Endothelial cell of umbilical vein (primary cell): Measurements from ENCODE around the gene DUOX2. TPM values are rescaled to one million over a fixed set of nuclear protein-coding genes. Genes with fewer than 3 reads are reported as not detected.

Experiments
- BruUV-seq: library from RNA; stranded (reverse); fragments of 400-500 nt; replicated peaks from 2 replicates; lab custom pipeline; 2021; lab: Mats Ljungman, UMichigan
- CTCF ChIA-PET: fragments of 300-600, 350-600 bp; sonication (Branson Sonifier 250); formaldehyde crosslinking; loops from one replicate; lab custom pipeline; 2021; ENCODE audit warnings: antibody characterized with exemption, inconsistent platforms; lab: Charles Lee
- POLR2A ChIA-PET: fragments of 300-600, 350-600 bp; sonication (Branson Sonifier 250); formaldehyde crosslinking; loops from one replicate; lab custom pipeline; 2021; ENCODE audit warnings: antibody characterized with exemption, inconsistent platforms; lab: Charles Lee
- DNase-seq: peaks from one replicate; pipeline ENCODE4 v3.0.0-alpha.2; 2011; ENCODE audit warnings: low read depth, low spot score
- FAIRE-seq: peaks from 2 replicates; lab custom pipeline; 2011; peaks lifted over from hg19 to GRCh38; lab: Jason Lieb, UNC
- H2AFZ ChIP-seq: 2 replicates; pipeline ENCODE4 v1.6.0; 2012; ENCODE audit warnings: low read depth, low read length, control low read depth, inconsistent platforms
- H3K27ac ChIP-seq: 2 replicates; pipeline ENCODE4 v1.5.1; 2011; ENCODE audit warnings: low read depth, mild to moderate bottlenecking, control low read depth, low read length, moderate library complexity; ENCODE audit not compliant: insufficient read depth
- H3K27me3 ChIP-seq, 2 experiments: 2 replicates each; pipeline versions ENCODE4 v1.6.0 to v1.6.1; 2011; ENCODE audit warnings: low read length in 2 of 2, mixed read lengths in 1 of 2; ENCODE audit not compliant: control insufficient read depth in 2 of 2, insufficient read depth in 2 of 2
- H3K36me3 ChIP-seq, 2 experiments: 2 replicates in 1 of 2; 3 replicates in 1 of 2; pipeline ENCODE4 v1.5.1; 2011; ENCODE audit warnings: low read length in 2 of 2, mild to moderate bottlenecking in 1 of 2, moderate library complexity in 1 of 2; ENCODE audit not compliant: control insufficient read depth in 2 of 2, insufficient read depth in 2 of 2; ENCODE audit errors: extremely low read depth in 1 of 2
- H3K4me1 ChIP-seq: 3 replicates; pipeline ENCODE4 v1.5.1; 2011; ENCODE audit warnings: mild to moderate bottlenecking, low read length; ENCODE audit not compliant: control insufficient read depth, insufficient read depth; ENCODE audit errors: extremely low read depth
- H3K4me2 ChIP-seq: 2 replicates; pipeline ENCODE4 v1.6.1; 2011; ENCODE audit warnings: low read length, control low read depth, mixed read lengths; ENCODE audit not compliant: insufficient read depth
- H3K4me3 ChIP-seq, 3 experiments: fragments of 200-600 bp in 1 of 3; sonication (generic), shearing (Covaris generic) in 1 of 3; replicated peaks in 1 of 3; 2 replicates each; pipeline ENCODE4 v1.5.1; 2011 to 2016; ENCODE audit warnings: control low read depth in 3 of 3, low read length in 3 of 3, mild to moderate bottlenecking in 2 of 3, inconsistent platforms in 1 of 3, low read depth in 1 of 3, moderate library complexity in 1 of 3; ENCODE audit not compliant: insufficient read depth in 1 of 3
- H3K79me2 ChIP-seq: 2 replicates; pipeline ENCODE4 v1.6.0; 2012; ENCODE audit warnings: low read length, inconsistent platforms; ENCODE audit not compliant: control insufficient read depth, insufficient read depth
- H3K9ac ChIP-seq: replicated peaks from 2 replicates; pipeline ENCODE3; 2011; ENCODE audit warnings: low read length, control low read depth; ENCODE audit not compliant: insufficient read depth; ENCODE audit errors: extremely low read depth
- H3K9me1 ChIP-seq: replicated peaks from 3 replicates; pipeline ENCODE4 v1.6.0; 2011; ENCODE audit warnings: mild to moderate bottlenecking, low read length; ENCODE audit not compliant: control insufficient read depth, insufficient read depth; ENCODE audit errors: extremely low read depth
- H3K9me3 ChIP-seq: replicated peaks from 2 replicates; pipeline ENCODE4 v1.5.1; 2012; ENCODE audit warnings: low read length, inconsistent platforms; ENCODE audit not compliant: control insufficient read depth, insufficient read depth
- H4K20me1 ChIP-seq: replicated peaks from 2 replicates; pipeline ENCODE3; 2011; ENCODE audit warnings: mild to moderate bottlenecking, low read length; ENCODE audit not compliant: control insufficient read depth, insufficient read depth; ENCODE audit errors: extremely low read depth
- EZH2 ChIP-seq: IDR thresholded peaks from 2 replicates; pipeline ENCODE4 v1.6.1; 2012; ENCODE audit warnings: borderline replicate concordance, low read depth, mild to moderate bottlenecking, moderate library complexity, low read length, inconsistent platforms; ENCODE audit not compliant: severe bottlenecking
- FOS ChIP-seq: IDR thresholded peaks from 2 replicates; pipeline ENCODE4 v1.6.1; 2011; ENCODE audit warnings: mild to moderate bottlenecking, low read length, moderate library complexity, borderline replicate concordance; ENCODE audit not compliant: insufficient read depth
- MAX ChIP-seq: IDR thresholded peaks from 2 replicates; pipeline ENCODE4 v1.6.1; 2011; ENCODE audit not compliant: insufficient read depth, insufficient read length
- POLR2AphosphoS5 ChIP-seq: IDR thresholded peaks from 2 replicates; pipeline ENCODE4 v1.6.1; 2012; ENCODE audit warnings: low read depth, mild to moderate bottlenecking, control low read depth, low read length, moderate library complexity; ENCODE audit not compliant: insufficient read depth
- dilution Hi-C: fragments of 300-500 bp; cut with MboI; formaldehyde crosslinking; loops from one replicate; pipeline ENCODE4 v1.15.0; 2019; ENCODE audit warnings: low sequenced_read_pairs; ENCODE audit not compliant: extremely low pct_ligation_motif_present
- intact Hi-C: fragments of 100-400 bp; cut with micrococcal nuclease; formaldehyde crosslinking; loops from one replicate; pipeline ENCODE4 v1.10.0; 2022
- polyA plus RNA-seq, 4 experiments: library from polyadenylated mRNA; depleted of rRNA in 3 of 4; stranded (reverse) in 3 of 4; unstranded in 1 of 4; fragments of >200 nt; gene quantifications; 2 replicates each; pipeline versions ENCODE4 v1.2.1 to v1.2.3, GENCODE V29; 2011 to 2012; ENCODE audit warnings: missing spikeins in 1 of 4
- total RNA-seq: library from RNA; stranded (reverse); gene quantifications from 2 replicates; pipeline ENCODE4 v1.2.3, GENCODE V29; 2021

DUOX2 gene
- total and polyA plus RNA-seq, 2 donors (not counting 3 experiments of a cell fraction or from before 2014, with no cell fraction given), result 0.01 TPM; not detected in 1

- CTCF ChIA-PET, result interaction anchor here (1.2 to 3.0 kb wide), 4 partner anchors 9 to 148 kb away, joined by 4 to 45 read pairs (median 9); no protein-coding TSS in a partner anchor
- no TSS peak for BruUV-seq
- H3K4me2 ChIP-seq, result no peak overlapping the region
- FAIRE-seq (no peak), DNase-seq (no peak)
- H3K27ac ChIP-seq, result no peak overlapping the region
- TF ChIP-seq EZH2 (peak; percentile 91), MAX (no peak)
- H3K4me1 ChIP-seq, result peaks cover 4% of the 10 kb centered on the region
- POLR2A ChIA-PET, result no interaction called here
- H4K20me1 ChIP-seq, result no peaks in the 10 kb centered on the region
- H3K4me3 ChIP-seq, result no peak overlapping the region
- no peaks in the 10 kb centered on the region for H3K36me3 ChIP-seq
- H3K79me2 ChIP-seq, result no peaks in the 10 kb centered on the region
- H3K27me3 ChIP-seq, result peaks cover 61% of the 10 kb centered on the region in 2 experiments
- no peaks in the 10 kb centered on the region for H3K9me1 ChIP-seq
- intact Hi-C loops, result loop anchor here (5.0 kb wide), 3 partner anchors 79 to 264 kb away; no protein-coding TSS in a partner anchor
- H3K9me3 ChIP-seq, result no peaks in the 10 kb centered on the region
- no peak overlapping the region for H2AFZ ChIP-seq
- dilution Hi-C loops, result no loop called here
- H3K9ac ChIP-seq, result no peak overlapping the region
Observed at GRCh38 chr15:45116482-45117307, 2.7 kb upstream of the DUOX2 start.

GRCh38 chr15:45116006-45116481 is 2.1 kb upstream of the DUOX2 start:
- no peak overlapping the region for H3K9ac ChIP-seq
- H3K36me3 ChIP-seq, result no peaks in the 10 kb centered on the region
- FAIRE-seq (no peak), DNase-seq (no peak)
- H2AFZ ChIP-seq, result no peak overlapping the region
- no peaks in the 10 kb centered on the region for H4K20me1 ChIP-seq
- no TSS peak for BruUV-seq
- H3K4me1 ChIP-seq, result peaks cover 4% of the 10 kb centered on the region
- ChIA-PET POLR2A (no interaction called here), CTCF (interaction anchor here (1.2 to 3.0 kb wide), 2 partner anchors 10 to 79 kb away, joined by 4 to 12 read pairs; no protein-coding TSS in a partner anchor)
- H3K27ac ChIP-seq, result no peak overlapping the region
- intact Hi-C loops (loop anchor here (5.0 kb wide), 3 partner anchors 79 to 264 kb away; no protein-coding TSS in a partner anchor), dilution Hi-C loops (no loop called here)
- no peaks in the 10 kb centered on the region for H3K79me2 ChIP-seq
- peaks cover 62 to 65% of the 10 kb centered on the region in 2 experiments for H3K27me3 ChIP-seq
- no peak overlapping the region for H3K4me2 ChIP-seq
- no peaks in the 10 kb centered on the region for H3K9me1 ChIP-seq
- TF ChIP-seq FOS (no peak), POLR2AphosphoS5 (no peak), EZH2 (no peak)
- no peak overlapping the region for H3K4me3 ChIP-seq
- H3K9me3 ChIP-seq, result no peaks in the 10 kb centered on the region
